C4-2B (cell line): Measurements from ENCODE around the gene SCGB1A1.

Experiments used
- ZFX ChIP-seq: fragments of 450-650 bp; IDR thresholded peaks from 2 replicates; pipeline ENCODE4 v1.6.1; 2017
- TF ChIP-seq, protein P1 (sequence below): fragments of 450-650 bp; conservative IDR thresholded peaks from 2 replicates; pipeline ENCODE4 v1.5.1; 2017; ENCODE audit warnings: mild to moderate bottlenecking

DNA sequence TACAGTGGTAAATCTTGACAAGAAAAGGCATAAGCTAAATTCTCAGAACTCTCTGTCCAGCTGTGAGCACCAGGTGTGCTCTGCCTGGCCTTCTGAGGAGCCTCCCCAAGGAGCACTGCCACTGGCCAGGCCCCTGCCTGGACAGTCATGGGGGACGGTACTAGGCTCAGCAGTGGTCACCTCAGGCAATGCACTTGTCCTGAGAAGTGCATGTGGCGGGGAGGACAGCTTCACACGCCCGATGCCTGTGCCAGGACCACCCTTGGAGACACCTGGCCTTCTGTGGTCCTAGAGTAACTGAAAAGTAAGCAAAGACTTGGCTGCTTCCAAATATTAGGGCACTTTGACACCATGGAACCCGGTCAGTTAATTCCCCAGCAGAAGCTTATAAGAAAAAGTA lies 28.6 kb upstream of the SCGB1A1 start:
- TF ChIP-seq, protein P1, sequence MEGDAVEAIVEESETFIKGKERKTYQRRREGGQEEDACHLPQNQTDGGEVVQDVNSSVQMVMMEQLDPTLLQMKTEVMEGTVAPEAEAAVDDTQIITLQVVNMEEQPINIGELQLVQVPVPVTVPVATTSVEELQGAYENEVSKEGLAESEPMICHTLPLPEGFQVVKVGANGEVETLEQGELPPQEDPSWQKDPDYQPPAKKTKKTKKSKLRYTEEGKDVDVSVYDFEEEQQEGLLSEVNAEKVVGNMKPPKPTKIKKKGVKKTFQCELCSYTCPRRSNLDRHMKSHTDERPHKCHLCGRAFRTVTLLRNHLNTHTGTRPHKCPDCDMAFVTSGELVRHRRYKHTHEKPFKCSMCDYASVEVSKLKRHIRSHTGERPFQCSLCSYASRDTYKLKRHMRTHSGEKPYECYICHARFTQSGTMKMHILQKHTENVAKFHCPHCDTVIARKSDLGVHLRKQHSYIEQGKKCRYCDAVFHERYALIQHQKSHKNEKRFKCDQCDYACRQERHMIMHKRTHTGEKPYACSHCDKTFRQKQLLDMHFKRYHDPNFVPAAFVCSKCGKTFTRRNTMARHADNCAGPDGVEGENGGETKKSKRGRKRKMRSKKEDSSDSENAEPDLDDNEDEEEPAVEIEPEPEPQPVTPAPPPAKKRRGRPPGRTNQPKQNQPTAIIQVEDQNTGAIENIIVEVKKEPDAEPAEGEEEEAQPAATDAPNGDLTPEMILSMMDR = no peak
- no peak for TF ChIP-seq ZFX
